ENCODE measurements around the gene KSR2. TPM values are rescaled to one million over a fixed set of nuclear protein-coding genes. Genes with fewer than 3 reads are reported as not detected.

The KSR2 gene
- total RNA-seq, 4 donors from 2014 or later, result under 0.01 to 0.06 (median 0.03) TPM

DNA sequence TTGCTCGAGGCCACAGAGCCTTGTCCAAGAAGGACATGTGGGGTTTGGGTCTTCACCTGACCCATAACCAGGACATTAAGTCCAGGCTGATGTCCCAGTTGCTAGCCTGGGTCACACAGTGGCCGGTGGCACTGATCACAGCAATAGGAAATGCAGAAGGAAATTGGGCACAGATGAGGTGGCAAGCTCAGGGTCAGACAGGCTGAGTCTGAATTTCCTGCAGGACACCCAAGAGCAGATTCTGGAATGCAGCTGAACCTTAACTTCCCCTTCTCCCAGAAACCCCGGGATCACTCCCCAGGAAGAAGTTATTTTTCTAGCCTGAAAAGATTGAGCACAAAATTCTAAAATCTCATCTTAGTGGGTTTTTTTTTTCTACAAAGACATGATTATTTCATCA, 199.9 kb downstream of the KSR2 start:
- H3K27me3 ChIP-seq, result peaks cover 0 to 49% (median 0%) of the 10 kb centered on the region in 4 donors
- H3K27ac ChIP-seq (replicated peaks in 1 of 4), result no peak overlapping the region
- H3K9me3 ChIP-seq, result peaks cover 0 to 14% (median 13%) of the 10 kb centered on the region in 4 donors
- H3K36me3 ChIP-seq, result no peaks in the 10 kb centered on the region
- intact Hi-C loops (cut with DNase I), result no loop called here
- H3K4me1 ChIP-seq, result no peaks in the 10 kb centered on the region
- TF ChIP-seq POLR2A (IDR thresholded peaks at IDR 0.05; ENCODE audit: low read depth), result no peak
- WGBS, result 57% methylated on average over 3 of the region's 3 CpGs
- no peak overlapping the region for H3K4me3 ChIP-seq
- no peak for DNase-seq (ENCODE audit: extremely low spot score)

DNA sequence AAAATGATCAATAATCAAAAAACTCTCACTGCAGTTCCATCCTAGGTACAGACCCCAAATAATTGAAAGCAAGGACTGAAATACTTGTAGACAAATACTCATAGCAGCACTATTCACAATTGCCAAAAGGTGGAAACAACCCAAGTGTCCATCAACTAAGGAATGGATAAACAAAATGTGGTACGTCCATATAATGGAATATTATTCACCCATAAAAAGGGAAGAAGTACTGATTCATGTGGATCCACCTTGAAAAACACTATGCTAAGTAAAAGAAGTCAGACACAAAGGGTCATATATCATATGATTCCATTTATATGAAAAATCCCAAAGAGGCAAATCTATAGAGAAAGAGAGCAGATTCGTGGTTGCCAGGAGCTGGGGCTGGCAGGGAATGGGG, 202.8 kb downstream of the KSR2 start:
- Histone ChIP-seq H3K4me1 (no peaks in the 10 kb centered on the region), H3K27me3 (peaks cover 0 to 43% (median 0%) of the 10 kb centered on the region in 4 donors), H3K4me3 (no peak overlapping the region), H3K27ac (replicated peaks in 1 of 4) (no peak overlapping the region), H3K36me3 (no peaks in the 10 kb centered on the region), H3K9me3 (peaks cover 0 to 14% (median 13%) of the 10 kb centered on the region in 4 donors)
- 90% methylated on average over 2 of the region's 2 CpGs for WGBS
- intact Hi-C loops (cut with DNase I), result no loop called here
- TF ChIP-seq, protein P1, sequence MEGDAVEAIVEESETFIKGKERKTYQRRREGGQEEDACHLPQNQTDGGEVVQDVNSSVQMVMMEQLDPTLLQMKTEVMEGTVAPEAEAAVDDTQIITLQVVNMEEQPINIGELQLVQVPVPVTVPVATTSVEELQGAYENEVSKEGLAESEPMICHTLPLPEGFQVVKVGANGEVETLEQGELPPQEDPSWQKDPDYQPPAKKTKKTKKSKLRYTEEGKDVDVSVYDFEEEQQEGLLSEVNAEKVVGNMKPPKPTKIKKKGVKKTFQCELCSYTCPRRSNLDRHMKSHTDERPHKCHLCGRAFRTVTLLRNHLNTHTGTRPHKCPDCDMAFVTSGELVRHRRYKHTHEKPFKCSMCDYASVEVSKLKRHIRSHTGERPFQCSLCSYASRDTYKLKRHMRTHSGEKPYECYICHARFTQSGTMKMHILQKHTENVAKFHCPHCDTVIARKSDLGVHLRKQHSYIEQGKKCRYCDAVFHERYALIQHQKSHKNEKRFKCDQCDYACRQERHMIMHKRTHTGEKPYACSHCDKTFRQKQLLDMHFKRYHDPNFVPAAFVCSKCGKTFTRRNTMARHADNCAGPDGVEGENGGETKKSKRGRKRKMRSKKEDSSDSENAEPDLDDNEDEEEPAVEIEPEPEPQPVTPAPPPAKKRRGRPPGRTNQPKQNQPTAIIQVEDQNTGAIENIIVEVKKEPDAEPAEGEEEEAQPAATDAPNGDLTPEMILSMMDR (IDR thresholded peaks at IDR 0.05), result no peak
- TF ChIP-seq EP300 (IDR thresholded peaks at IDR 0.05) (no peak), POLR2AphosphoS5 (IDR thresholded peaks at IDR 0.05) (no peak), POLR2A (IDR thresholded peaks at IDR 0.05; ENCODE audit: low read depth) (no peak)
- no peak for DNase-seq (ENCODE audit: extremely low spot score)

DNA sequence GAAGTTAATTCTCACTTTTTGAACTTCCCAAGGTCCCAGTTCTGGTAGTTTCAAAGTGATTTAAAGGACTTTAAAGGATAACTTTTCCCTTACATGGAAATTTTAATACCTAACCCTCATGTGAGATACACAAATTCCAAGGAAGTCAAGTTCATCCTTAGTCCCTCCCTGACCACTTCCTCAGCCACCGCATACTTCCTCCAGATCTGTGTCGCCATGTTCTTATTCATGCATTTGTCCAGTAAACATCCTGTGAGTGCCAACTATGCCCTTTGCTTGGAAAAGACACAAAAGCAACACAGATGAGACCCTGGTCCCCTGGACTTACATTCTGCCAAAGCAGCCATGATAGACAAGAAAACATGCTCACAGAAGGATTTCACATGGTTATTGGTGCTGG, 206.6 kb downstream of the KSR2 start:
- peaks cover 0 to 15% (median 0%) of the 10 kb centered on the region in 4 donors for H3K27me3 ChIP-seq
- peaks cover 0 to 14% (median 13%) of the 10 kb centered on the region in 4 donors for H3K9me3 ChIP-seq
- H3K4me1 ChIP-seq, result no peaks in the 10 kb centered on the region
- intact Hi-C loops (cut with DNase I), result no loop called here
- 82% methylated on average over 2 of the region's 2 CpGs for WGBS
- DNase-seq (ENCODE audit: extremely low spot score), result no peak
- H3K4me3 ChIP-seq, result no peak overlapping the region
- no peak overlapping the region for H3K27ac ChIP-seq (replicated peaks in 1 of 4)
- TF ChIP-seq, protein P1 (IDR thresholded peaks at IDR 0.05), result no peak
- no peak for TF ChIP-seq EP300 (IDR thresholded peaks at IDR 0.05)
- H3K36me3 ChIP-seq, result no peaks in the 10 kb centered on the region

DNA sequence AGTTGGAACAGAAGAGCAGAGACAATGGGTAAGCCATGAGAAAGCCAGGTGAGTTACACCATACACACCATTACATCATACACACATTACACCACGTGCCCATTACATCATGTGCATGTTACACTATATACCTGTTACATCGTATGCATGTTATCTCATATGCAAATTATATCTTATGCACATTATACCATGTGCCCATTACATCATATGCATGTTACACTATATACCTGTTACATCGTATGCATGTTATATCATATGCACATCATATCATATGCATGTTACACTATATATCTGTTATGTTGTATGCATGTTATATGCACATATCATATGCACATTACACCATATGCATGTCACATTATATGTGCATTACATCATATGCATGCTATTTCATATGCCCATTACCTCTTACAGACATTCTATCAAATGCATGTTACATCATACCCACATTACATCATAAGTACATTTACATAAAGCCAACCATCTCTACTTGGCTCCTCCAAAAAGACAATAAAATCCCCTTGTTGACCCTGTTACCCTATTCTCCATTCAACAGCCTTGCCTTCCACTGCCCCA, 207.2 kb downstream of the KSR2 start:
- Histone ChIP-seq H3K4me3 (no peak overlapping the region), H3K27ac (replicated peaks in 1 of 4) (no peak overlapping the region), H3K9me3 (peaks cover 0 to 14% (median 12%) of the 10 kb centered on the region in 4 donors), H3K36me3 (no peaks in the 10 kb centered on the region), H3K27me3 (peaks cover 0 to 10% (median 0%) of the 10 kb centered on the region in 4 donors), H3K4me1 (no peaks in the 10 kb centered on the region)
- 91% methylated on average over 3 of the region's 3 CpGs for WGBS
- DNase-seq (ENCODE audit: extremely low spot score), result no peak
- intact Hi-C loops (cut with DNase I), result no loop called here
- no peak for TF ChIP-seq EP300 (IDR thresholded peaks at IDR 0.05)
- no peak for TF ChIP-seq POLR2A (IDR thresholded peaks at IDR 0.05; ENCODE audit: low read depth)
- TF ChIP-seq, protein P1 (IDR thresholded peaks at IDR 0.05), result no peak
- no peak for TF ChIP-seq POLR2AphosphoS5 (IDR thresholded peaks at IDR 0.05)

DNA sequence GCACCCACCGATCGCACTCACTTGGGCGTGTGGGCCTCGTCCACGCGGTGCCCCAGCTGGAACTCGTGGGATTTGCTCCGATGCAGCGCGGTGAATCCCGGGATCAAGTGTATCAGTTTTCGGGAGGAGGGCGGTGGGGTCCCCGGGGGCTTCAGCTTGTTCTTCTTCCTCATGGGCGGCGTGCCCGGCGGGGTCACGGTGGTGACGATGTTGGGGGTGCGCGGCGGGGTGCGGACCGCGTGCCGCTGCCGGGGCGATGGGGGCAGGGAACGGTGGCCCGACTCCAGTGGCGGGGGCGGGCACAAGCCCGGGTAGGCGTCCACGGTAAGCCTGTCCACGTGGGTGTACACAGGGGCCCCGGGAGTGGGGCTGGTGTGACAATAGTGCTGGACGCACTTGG, 207.8 kb downstream of the KSR2 start:
- Histone ChIP-seq H3K36me3 (no peaks in the 10 kb centered on the region), H3K4me1 (no peaks in the 10 kb centered on the region), H3K27me3 (peaks cover 0 to 5% (median 0%) of the 10 kb centered on the region in 4 donors), H3K27ac (replicated peaks in 1 of 4) (no peak overlapping the region), H3K4me3 (no peak overlapping the region), H3K9me3 (peaks cover 0 to 9% (median 6%) of the 10 kb centered on the region in 4 donors)
- TF ChIP-seq, protein P1 (IDR thresholded peaks at IDR 0.05), result no peak
- TF ChIP-seq EP300 (IDR thresholded peaks at IDR 0.05), result no peak
- no peak for TF ChIP-seq POLR2A (IDR thresholded peaks at IDR 0.05; ENCODE audit: low read depth)
- no peak for TF ChIP-seq POLR2AphosphoS5 (IDR thresholded peaks at IDR 0.05)
- 100% methylated on average over 14 of the region's 39 CpGs for WGBS
- intact Hi-C loops (cut with DNase I), result no loop called here
- no peak for DNase-seq (ENCODE audit: extremely low spot score)
